HCT116 (cell line): ENCODE results near the gene GJC1. TPM values are rescaled to one million over a fixed set of nuclear protein-coding genes. Genes with fewer than 3 reads are reported as not detected.

Experiments
- ATAC-seq: fragments of 200-7000 bp; cut with Tn5 transposase; 2 replicates; pipeline ENCODE4 v1.9.1; 2020; ENCODE audit warnings: mild to moderate bottlenecking, moderate library complexity
- BruUV-seq: library from RNA; stranded (reverse); fragments of 400-500 nt; replicated peaks from 2 replicates; lab custom pipeline; 2021; lab: Mats Ljungman, UMichigan
- CTCF ChIA-PET: fragments of 300-600 bp; sonication (Branson Sonifier 250); formaldehyde crosslinking; loops from one replicate; lab custom pipeline; 2021; ENCODE audit warnings: antibody characterized with exemption; lab: Charles Lee
- POLR2A ChIA-PET: fragments of 300-600, 350-600 bp; sonication (Branson Sonifier 250); formaldehyde crosslinking; loops from one replicate; lab custom pipeline; 2021; ENCODE audit warnings: antibody characterized with exemption; lab: Charles Lee
- RAD21 ChIA-PET, 2 experiments: fragments of 300-600 bp; sonication (Branson Sonifier 250); formaldehyde crosslinking; loops; one replicate each; lab custom pipeline; 2023; ENCODE audit warnings: low total read pairs in 2 of 2; ENCODE audit not compliant: uncharacterized antibody in 2 of 2, unreplicated experiment in 2 of 2, low non-redundant PET in 1 of 2; lab: Charles Lee
- DNase-seq: peaks from one replicate; pipeline ENCODE4 v3.0.0-alpha.2; 2010; ENCODE audit warnings: low read depth, low spot score
- H2AFZ ChIP-seq: fragments of 200-600 bp; shearing (Covaris generic), sonication (generic); 2 replicates; pipeline ENCODE4 v1.6.1; 2017; ENCODE audit warnings: low read depth, mixed run types, mixed read lengths, antibody characterized with exemption, low read length; ENCODE audit not compliant: poor library complexity, severe bottlenecking
- H3K27ac ChIP-seq: 2 replicates; pipeline ENCODE4 v1.5.1; 2012; ENCODE audit warnings: low read depth, low read length
- H3K27me3 ChIP-seq: fragments of 200-600 bp; sonication (generic); 2 replicates; pipeline ENCODE4 v1.6.1; 2016; ENCODE audit warnings: mixed run types, low read length, mixed read lengths; ENCODE audit not compliant: insufficient read depth
- H3K36me3 ChIP-seq, 2 experiments: fragments of 200-500 bp in 1 of 2; fragments of 200-600 bp in 1 of 2; sonication (Bioruptor generic) in 1 of 2; sonication (generic) in 1 of 2; 2 replicates each; pipeline versions ENCODE4 v1.5.1 to v1.6.1; 2014 to 2016; ENCODE audit warnings: low read length in 2 of 2, inconsistent platforms in 1 of 2, mixed read lengths in 1 of 2, mixed run types in 1 of 2; ENCODE audit not compliant: insufficient read depth in 2 of 2, control insufficient read depth in 1 of 2
- H3K4me1 ChIP-seq, 2 experiments: fragments of 200-600 bp in 1 of 2; sonication (generic) in 1 of 2; 2 replicates each; pipeline versions ENCODE4 v1.5.1 to v1.6.1; 2012 to 2017; ENCODE audit warnings: low read length in 2 of 2, inconsistent platforms in 1 of 2, mild to moderate bottlenecking in 1 of 2, mixed read lengths in 1 of 2, mixed run types in 1 of 2, moderate library complexity in 1 of 2; ENCODE audit not compliant: insufficient read depth in 2 of 2, control insufficient read depth in 1 of 2
- H3K4me2 ChIP-seq: fragments of 200-600 bp; sonication (generic); 2 replicates; pipeline ENCODE4 v1.6.1; 2017; ENCODE audit warnings: mixed run types, low read length, mixed read lengths
- H3K4me3 ChIP-seq, 2 experiments: fragments of 200-600 bp in 1 of 2; sonication (generic) in 1 of 2; replicated peaks in 1 of 2; 2 replicates each; pipeline ENCODE4 v1.5.1; 2011 to 2016; ENCODE audit warnings: low read length in 2 of 2, control low read depth in 1 of 2, low read depth in 1 of 2, mild to moderate bottlenecking in 1 of 2, mixed read lengths in 1 of 2, mixed run types in 1 of 2
- H3K79me2 ChIP-seq: fragments of 200-600 bp; sonication (generic); 2 replicates; pipeline ENCODE4 v1.6.1; 2017; ENCODE audit warnings: mild to moderate bottlenecking, mixed run types, low read length, moderate library complexity, mixed read lengths; ENCODE audit not compliant: insufficient read depth
- H3K9ac ChIP-seq: fragments of 200-600 bp; sonication (generic); 2 replicates; pipeline ENCODE4 v1.6.1; 2016; ENCODE audit warnings: low read length, mixed read lengths
- H3K9me2 ChIP-seq: fragments of 200-600 bp; sonication (generic), shearing (Covaris generic); 2 replicates; pipeline ENCODE4 v1.6.1; 2017; ENCODE audit warnings: mixed run types, mild to moderate bottlenecking, moderate library complexity; ENCODE audit not compliant: insufficient read depth
- H3K9me3 ChIP-seq, 2 experiments: fragments of 200-500 bp in 1 of 2; fragments of 200-600 bp in 1 of 2; sonication (Bioruptor generic) in 1 of 2; sonication (generic) in 1 of 2; 2 replicates each; pipeline ENCODE4 v1.6.1; 2014 to 2017; ENCODE audit warnings: low read length in 2 of 2, mixed read lengths in 2 of 2, inconsistent platforms in 1 of 2, low read depth in 1 of 2, mild to moderate bottlenecking in 1 of 2, mixed run types in 1 of 2, moderate library complexity in 1 of 2; ENCODE audit not compliant: control insufficient read depth in 1 of 2, insufficient read depth in 1 of 2
- H4K20me1 ChIP-seq: fragments of 200-600 bp; sonication (generic), shearing (Covaris generic); 2 replicates; pipeline ENCODE4 v1.6.1; 2017; ENCODE audit warnings: mixed run types, mild to moderate bottlenecking, moderate library complexity; ENCODE audit not compliant: insufficient read depth
- CBX3 ChIP-seq: IDR thresholded peaks from 2 replicates; pipeline ENCODE4 v1.6.1; 2012; ENCODE audit warnings: low read depth
- CEBPB ChIP-seq: IDR thresholded peaks from 2 replicates; pipeline ENCODE4 v1.6.1; 2012; ENCODE audit warnings: low read depth
- EGR1 ChIP-seq: IDR thresholded peaks from 2 replicates; pipeline ENCODE4 v1.6.1; 2012; ENCODE audit warnings: low read depth
- ELF1 ChIP-seq: IDR thresholded peaks from 2 replicates; pipeline ENCODE4 v1.6.1; 2012; ENCODE audit warnings: low read depth, borderline replicate concordance
- EZH2phosphoT487 ChIP-seq: fragments of 200-600 bp; IDR thresholded peaks from 2 replicates; pipeline ENCODE4 v1.6.1; 2018; ENCODE audit warnings: antibody characterized with exemption, borderline replicate concordance
- FOSL1 ChIP-seq: IDR thresholded peaks from 2 replicates; pipeline ENCODE4 v1.6.1; 2012; ENCODE audit warnings: low read depth
- POLR2AphosphoS5 ChIP-seq: IDR thresholded peaks from 2 replicates; pipeline ENCODE4 v1.6.1; 2011; ENCODE audit warnings: mild to moderate bottlenecking, low read depth, low read length, moderate library complexity
- RAD21 ChIP-seq: IDR thresholded peaks from 2 replicates; pipeline ENCODE4 v1.6.1; 2012; ENCODE audit warnings: low read depth, mild to moderate bottlenecking
- SIN3A ChIP-seq: IDR thresholded peaks from 2 replicates; pipeline ENCODE4 v1.6.1; 2012; ENCODE audit warnings: low read depth
- SP1 ChIP-seq: IDR thresholded peaks from 2 replicates; pipeline ENCODE4 v1.6.1; 2012; ENCODE audit warnings: low read depth
- SRF ChIP-seq: IDR thresholded peaks from 2 replicates; pipeline ENCODE4 v1.6.1; 2012; ENCODE audit warnings: low read depth
- TCF7L2 ChIP-seq: IDR thresholded peaks from 2 replicates; pipeline ENCODE4 v1.7.0; 2011; ENCODE audit warnings: borderline replicate concordance, inconsistent platforms; ENCODE audit not compliant: insufficient read depth, insufficient read length; ENCODE audit errors: extremely low read depth
- ZNF274 ChIP-seq: fragments of 200-500 bp; sonication (Bioruptor generic); IDR thresholded peaks from 2 replicates; pipeline ENCODE4 v1.6.1; 2014; ENCODE audit warnings: mild to moderate bottlenecking, low read depth, low read length, inconsistent platforms
- intact Hi-C: fragments of 100-400 bp; cut with micrococcal nuclease; formaldehyde crosslinking; loops from 2 replicates; pipeline ENCODE4 v1.10.0; 2022
- total RNA-seq: library from RNA; stranded (reverse); gene quantifications from one replicate; pipeline ENCODE4 v1.2.1, GENCODE V29; 2021; ENCODE audit not compliant: unreplicated experiment
- TF ChIP-seq, protein P1 (sequence below): IDR thresholded peaks from 2 replicates; pipeline ENCODE4 v1.6.1; 2011; ENCODE audit warnings: mild to moderate bottlenecking, low read length, moderate library complexity; ENCODE audit not compliant: insufficient replicate concordance; ENCODE audit errors: extremely low read depth
- TF ChIP-seq, protein P2 (sequence below), 3 experiments: fragments of 200-600 bp in 1 of 3; sonication (generic) in 1 of 3; IDR thresholded peaks in 2 of 3; conservative IDR thresholded peaks in 1 of 3; 2 replicates each; pipeline ENCODE4 v1.5.1; 2012 to 2017; ENCODE audit warnings: low read depth in 2 of 3, low read length in 2 of 3, antibody characterized with exemption in 1 of 3, borderline replicate concordance in 1 of 3, control low read depth in 1 of 3, mild to moderate bottlenecking in 1 of 3, mixed read lengths in 1 of 3, mixed run types in 1 of 3, moderate library complexity in 1 of 3; ENCODE audit not compliant: insufficient read depth in 1 of 3
- TF ChIP-seq, protein P3 (sequence below): IDR thresholded peaks from 2 replicates; pipeline ENCODE4 v1.6.1; 2012; ENCODE audit warnings: low read depth

Gene GJC1
- total RNA-seq, 1 experiment from 2014 or later, result 62.4 TPM

DNA sequence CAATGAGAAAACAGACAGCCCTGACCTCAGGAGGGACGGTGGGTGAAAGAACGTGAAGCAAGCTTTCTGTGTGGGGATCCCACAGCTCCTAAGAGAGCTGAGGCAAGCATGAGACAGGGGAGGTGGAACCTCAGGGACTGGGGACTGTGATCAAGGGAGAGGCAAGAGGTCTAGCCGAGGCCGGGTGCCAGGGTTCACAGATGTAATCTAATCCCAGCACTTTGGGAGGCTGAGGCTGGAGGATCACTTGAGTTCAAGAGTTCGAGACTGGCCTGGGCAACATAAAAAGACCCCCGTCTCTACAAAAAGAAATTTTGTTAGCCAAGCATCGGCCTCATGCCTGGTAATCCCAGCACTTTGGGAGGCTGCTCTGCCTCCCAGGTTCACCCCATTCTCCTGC lies 75.8 kb downstream of the GJC1 start:
- H3K4me3 ChIP-seq, result no peak overlapping the region
- ChIA-PET CTCF (no interaction called here), POLR2A (interaction anchor here (1.0 kb wide), 1 partner anchor 11 kb away, joined by 3 read pairs; no protein-coding TSS in a partner anchor), RAD21 (no interaction called here)
- no peak overlapping the region for H3K27ac ChIP-seq
- H3K4me2 ChIP-seq, result no peak overlapping the region
- no peak overlapping the region for H3K9ac ChIP-seq
- no peak for DNase-seq
- ATAC-seq, result no peak
- no peaks in the 10 kb centered on the region for H3K9me2 ChIP-seq
- TF ChIP-seq, protein P1, sequence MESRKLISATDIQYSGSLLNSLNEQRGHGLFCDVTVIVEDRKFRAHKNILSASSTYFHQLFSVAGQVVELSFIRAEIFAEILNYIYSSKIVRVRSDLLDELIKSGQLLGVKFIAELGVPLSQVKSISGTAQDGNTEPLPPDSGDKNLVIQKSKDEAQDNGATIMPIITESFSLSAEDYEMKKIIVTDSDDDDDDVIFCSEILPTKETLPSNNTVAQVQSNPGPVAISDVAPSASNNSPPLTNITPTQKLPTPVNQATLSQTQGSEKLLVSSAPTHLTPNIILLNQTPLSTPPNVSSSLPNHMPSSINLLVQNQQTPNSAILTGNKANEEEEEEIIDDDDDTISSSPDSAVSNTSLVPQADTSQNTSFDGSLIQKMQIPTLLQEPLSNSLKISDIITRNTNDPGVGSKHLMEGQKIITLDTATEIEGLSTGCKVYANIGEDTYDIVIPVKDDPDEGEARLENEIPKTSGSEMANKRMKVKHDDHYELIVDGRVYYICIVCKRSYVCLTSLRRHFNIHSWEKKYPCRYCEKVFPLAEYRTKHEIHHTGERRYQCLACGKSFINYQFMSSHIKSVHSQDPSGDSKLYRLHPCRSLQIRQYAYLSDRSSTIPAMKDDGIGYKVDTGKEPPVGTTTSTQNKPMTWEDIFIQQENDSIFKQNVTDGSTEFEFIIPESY, result no peak
- no peak for TF ChIP-seq SIN3A
- TF ChIP-seq CBX3, result no peak
- no peak for TF ChIP-seq TCF7L2
- TF ChIP-seq ZNF274, result no peak
- no peak for TF ChIP-seq POLR2AphosphoS5
- no peak for TF ChIP-seq RAD21
- TF ChIP-seq, protein P2, sequence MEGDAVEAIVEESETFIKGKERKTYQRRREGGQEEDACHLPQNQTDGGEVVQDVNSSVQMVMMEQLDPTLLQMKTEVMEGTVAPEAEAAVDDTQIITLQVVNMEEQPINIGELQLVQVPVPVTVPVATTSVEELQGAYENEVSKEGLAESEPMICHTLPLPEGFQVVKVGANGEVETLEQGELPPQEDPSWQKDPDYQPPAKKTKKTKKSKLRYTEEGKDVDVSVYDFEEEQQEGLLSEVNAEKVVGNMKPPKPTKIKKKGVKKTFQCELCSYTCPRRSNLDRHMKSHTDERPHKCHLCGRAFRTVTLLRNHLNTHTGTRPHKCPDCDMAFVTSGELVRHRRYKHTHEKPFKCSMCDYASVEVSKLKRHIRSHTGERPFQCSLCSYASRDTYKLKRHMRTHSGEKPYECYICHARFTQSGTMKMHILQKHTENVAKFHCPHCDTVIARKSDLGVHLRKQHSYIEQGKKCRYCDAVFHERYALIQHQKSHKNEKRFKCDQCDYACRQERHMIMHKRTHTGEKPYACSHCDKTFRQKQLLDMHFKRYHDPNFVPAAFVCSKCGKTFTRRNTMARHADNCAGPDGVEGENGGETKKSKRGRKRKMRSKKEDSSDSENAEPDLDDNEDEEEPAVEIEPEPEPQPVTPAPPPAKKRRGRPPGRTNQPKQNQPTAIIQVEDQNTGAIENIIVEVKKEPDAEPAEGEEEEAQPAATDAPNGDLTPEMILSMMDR (IDR thresholded peaks at IDR 0.05 in 2 of 3, conservative IDR thresholded peaks at IDR 0.05 in 1 of 3; ENCODE audit: borderline replicate concordance in 1 of 3, insufficient read depth in 1 of 3, low read depth in 2 of 3, low read length in 2 of 3), result no peak
- TF ChIP-seq FOSL1, result no peak
- TF ChIP-seq ELF1, result no peak
- TF ChIP-seq SRF, result no peak
- TF ChIP-seq SP1, result no peak
- TF ChIP-seq, protein P3, sequence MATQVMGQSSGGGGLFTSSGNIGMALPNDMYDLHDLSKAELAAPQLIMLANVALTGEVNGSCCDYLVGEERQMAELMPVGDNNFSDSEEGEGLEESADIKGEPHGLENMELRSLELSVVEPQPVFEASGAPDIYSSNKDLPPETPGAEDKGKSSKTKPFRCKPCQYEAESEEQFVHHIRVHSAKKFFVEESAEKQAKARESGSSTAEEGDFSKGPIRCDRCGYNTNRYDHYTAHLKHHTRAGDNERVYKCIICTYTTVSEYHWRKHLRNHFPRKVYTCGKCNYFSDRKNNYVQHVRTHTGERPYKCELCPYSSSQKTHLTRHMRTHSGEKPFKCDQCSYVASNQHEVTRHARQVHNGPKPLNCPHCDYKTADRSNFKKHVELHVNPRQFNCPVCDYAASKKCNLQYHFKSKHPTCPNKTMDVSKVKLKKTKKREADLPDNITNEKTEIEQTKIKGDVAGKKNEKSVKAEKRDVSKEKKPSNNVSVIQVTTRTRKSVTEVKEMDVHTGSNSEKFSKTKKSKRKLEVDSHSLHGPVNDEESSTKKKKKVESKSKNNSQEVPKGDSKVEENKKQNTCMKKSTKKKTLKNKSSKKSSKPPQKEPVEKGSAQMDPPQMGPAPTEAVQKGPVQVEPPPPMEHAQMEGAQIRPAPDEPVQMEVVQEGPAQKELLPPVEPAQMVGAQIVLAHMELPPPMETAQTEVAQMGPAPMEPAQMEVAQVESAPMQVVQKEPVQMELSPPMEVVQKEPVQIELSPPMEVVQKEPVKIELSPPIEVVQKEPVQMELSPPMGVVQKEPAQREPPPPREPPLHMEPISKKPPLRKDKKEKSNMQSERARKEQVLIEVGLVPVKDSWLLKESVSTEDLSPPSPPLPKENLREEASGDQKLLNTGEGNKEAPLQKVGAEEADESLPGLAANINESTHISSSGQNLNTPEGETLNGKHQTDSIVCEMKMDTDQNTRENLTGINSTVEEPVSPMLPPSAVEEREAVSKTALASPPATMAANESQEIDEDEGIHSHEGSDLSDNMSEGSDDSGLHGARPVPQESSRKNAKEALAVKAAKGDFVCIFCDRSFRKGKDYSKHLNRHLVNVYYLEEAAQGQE, result no peak
- no peak for TF ChIP-seq EGR1
- TF ChIP-seq EZH2phosphoT487, result no peak
- TF ChIP-seq CEBPB, result no peak
- H3K79me2 ChIP-seq, result no peaks in the 10 kb centered on the region
- no peaks in the 10 kb centered on the region for H3K9me3 ChIP-seq
- BruUV-seq, result no TSS peak
- H4K20me1 ChIP-seq, result no peaks in the 10 kb centered on the region
- no peaks in the 10 kb centered on the region for H3K4me1 ChIP-seq
- no peaks in the 10 kb centered on the region for H3K27me3 ChIP-seq
- intact Hi-C loops, result no loop called here
- peaks cover 0 to 4% of the 10 kb centered on the region in 2 experiments; a peak in 2 of 4 replicates for H3K36me3 ChIP-seq
- no peak overlapping the region for H2AFZ ChIP-seq
